ENCODE results near the gene SEMA3E. TPM values are rescaled to one million over a fixed set of nuclear protein-coding genes. Genes with fewer than 3 reads are reported as not detected.
A peak's percentile ranks its signal among the peaks of the same experiment; 100 is the strongest.

Gene SEMA3E
- polyA plus RNA-seq, 1 of the 3 experiments (the other 2 are of a cell fraction): under 0.01 TPM

DNA sequence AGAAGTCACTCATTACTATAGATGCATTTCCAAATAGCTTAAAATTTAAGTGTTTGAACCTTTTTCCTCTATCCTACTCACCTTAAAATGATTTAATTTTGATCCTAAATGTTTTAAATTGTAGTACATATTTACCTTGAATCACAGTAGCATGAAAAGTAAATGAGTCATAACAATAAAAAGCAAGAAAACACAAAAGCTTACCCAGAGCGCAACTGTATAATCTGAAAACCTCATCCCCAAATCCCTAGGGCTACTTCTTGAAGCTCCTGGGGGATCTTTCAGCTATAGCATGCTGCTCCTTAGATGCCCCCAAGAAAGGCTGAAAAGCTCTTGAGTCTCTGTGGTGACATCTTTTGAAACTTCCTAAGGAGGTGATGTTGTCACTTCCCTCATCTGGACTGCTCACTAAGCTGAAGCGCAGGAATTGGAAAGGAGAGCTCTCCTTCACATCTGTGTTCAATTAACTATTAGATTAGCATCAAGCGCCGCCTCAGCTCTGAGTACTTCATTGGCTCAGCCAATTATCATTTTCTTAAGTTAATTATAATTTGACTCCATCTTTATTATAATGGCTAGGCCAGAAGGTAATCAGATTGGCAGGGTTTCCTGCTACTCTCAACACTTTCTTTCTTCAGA, 60.2 kb downstream of the SEMA3E start:
- Histone ChIP-seq H3F3A (replicated peaks; ENCODE audit: insufficient read depth) (peaks cover 4% of the 10 kb centered on the region), H3K4me3 (ENCODE audit: low read depth in 2 of 2, low read length in 1 of 2) (no peak overlapping the region), H3K79me2 (ENCODE audit: insufficient read depth) (no peaks in the 10 kb centered on the region), H3K36me3 (replicated peaks in 1 of 2; ENCODE audit: control insufficient read depth in 1 of 2, insufficient read depth in 2 of 2, low read length in 1 of 2) (no peaks in the 10 kb centered on the region), H3K27me3 (ENCODE audit: insufficient read depth) (no peaks in the 10 kb centered on the region), H2AFZ (ENCODE audit: low read depth) (no peak overlapping the region), H4K20me1 (ENCODE audit: insufficient read depth) (no peaks in the 10 kb centered on the region), H3K4me1 (ENCODE audit: control insufficient read depth in 1 of 2, insufficient read depth in 2 of 2, low read depth in 1 of 2, low read length in 1 of 2) (peaks cover 0 to 9% of the 10 kb centered on the region in 2 experiments; a peak in 2 of 4 replicates), H3K9me2 (no peaks in the 10 kb centered on the region), H3K4me2 (no peak overlapping the region), H3K9ac (no peak overlapping the region), H3K9me3 (no peaks in the 10 kb centered on the region), H3K27ac (ENCODE audit: low read depth in 2 of 2, low read length in 1 of 2) (no peak overlapping the region)
- ChIA-PET POLR2A (no interaction called here), CTCF (interaction anchor here (0.6 to 1.1 kb wide), 2 partner anchors 10 to 1616 kb away, joined by 3 read pairs; no protein-coding TSS in a partner anchor)
- DNase-seq: peak; percentile 36
- 53% methylated on average over 4 of the region's 4 CpGs for WGBS (ENCODE audit: low lambda C conversion rate)
- TF ChIP-seq NRF1 (IDR thresholded peaks at IDR 0.05; ENCODE audit: low read depth, low read length): no peak
- TF ChIP-seq TCF12 (IDR thresholded peaks at IDR 0.05): peak; percentile 76
- peak in 1 of 2 experiments; percentile 64; a peak in 1 of 4 replicates for TF ChIP-seq EP300 (IDR thresholded peaks at IDR 0.05; ENCODE audit: borderline replicate concordance in 1 of 2, low read depth in 1 of 2, low read length in 1 of 2)
- TF ChIP-seq ELF1 (IDR thresholded peaks at IDR 0.05): no peak
- peak; percentile 56 for TF ChIP-seq CHD2 (IDR thresholded peaks at IDR 0.05; ENCODE audit: low read length, partially characterized antibody)
- 0 out of 2 replicates have a peak, but pooled peaks have one; percentile 33 for TF ChIP-seq FOXJ3 (CRISPR knock-in tag; IDR thresholded peaks at IDR 0.05)
- TF ChIP-seq GATA2 (CRISPR knock-in tag; IDR thresholded peaks at IDR 0.05): peak; percentile 90
- peak; percentile 85; the same call in 1 of the 2 replicates for TF ChIP-seq RCOR1 (IDR thresholded peaks at IDR 0.05; ENCODE audit: low read length)
- TF ChIP-seq, protein P1, sequence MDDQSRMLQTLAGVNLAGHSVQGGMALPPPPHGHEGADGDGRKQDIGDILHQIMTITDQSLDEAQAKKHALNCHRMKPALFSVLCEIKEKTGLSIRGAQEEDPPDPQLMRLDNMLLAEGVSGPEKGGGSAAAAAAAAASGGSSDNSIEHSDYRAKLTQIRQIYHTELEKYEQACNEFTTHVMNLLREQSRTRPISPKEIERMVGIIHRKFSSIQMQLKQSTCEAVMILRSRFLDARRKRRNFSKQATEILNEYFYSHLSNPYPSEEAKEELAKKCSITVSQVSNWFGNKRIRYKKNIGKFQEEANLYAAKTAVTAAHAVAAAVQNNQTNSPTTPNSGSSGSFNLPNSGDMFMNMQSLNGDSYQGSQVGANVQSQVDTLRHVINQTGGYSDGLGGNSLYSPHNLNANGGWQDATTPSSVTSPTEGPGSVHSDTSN (IDR thresholded peaks at IDR 0.05): 0 out of 2 replicates have a peak, but pooled peaks have one; percentile 5

GRCh38 chr7:83586281-83586680, 62.7 kb downstream of the SEMA3E start:
- Histone ChIP-seq H4K20me1 (ENCODE audit: insufficient read depth) (no peaks in the 10 kb centered on the region), H3K9me3 (no peaks in the 10 kb centered on the region), H3F3A (replicated peaks; ENCODE audit: insufficient read depth) (peaks cover 4% of the 10 kb centered on the region), H3K9me2 (no peaks in the 10 kb centered on the region), H2AFZ (ENCODE audit: low read depth) (no peak overlapping the region), H3K4me3 (ENCODE audit: low read depth in 2 of 2, low read length in 1 of 2) (no peak overlapping the region), H3K79me2 (ENCODE audit: insufficient read depth) (no peaks in the 10 kb centered on the region), H3K4me1 (ENCODE audit: control insufficient read depth in 1 of 2, insufficient read depth in 2 of 2, low read depth in 1 of 2, low read length in 1 of 2) (peaks cover 0 to 9% of the 10 kb centered on the region in 2 experiments; a peak in 2 of 4 replicates), H3K36me3 (replicated peaks in 1 of 2; ENCODE audit: control insufficient read depth in 1 of 2, insufficient read depth in 2 of 2, low read length in 1 of 2) (no peaks in the 10 kb centered on the region), H3K4me2 (no peak overlapping the region), H3K9ac (no peak overlapping the region), H3K27ac (ENCODE audit: low read depth in 2 of 2, low read length in 1 of 2) (no peak overlapping the region), H3K27me3 (ENCODE audit: insufficient read depth) (no peaks in the 10 kb centered on the region)
- 78% methylated on average over 1 of the region's 1 CpG for WGBS (ENCODE audit: low lambda C conversion rate)
- CTCF ChIA-PET: no interaction called here
- no peak for TF ChIP-seq JUND (IDR thresholded peaks at IDR 0.05)
- TF ChIP-seq RFX5 (IDR thresholded peaks at IDR 0.05; ENCODE audit: low read length): no peak
- TF ChIP-seq FOXJ3 (CRISPR knock-in tag; IDR thresholded peaks at IDR 0.05): no peak
- TF ChIP-seq RCOR1 (IDR thresholded peaks at IDR 0.05; ENCODE audit: low read length): no peak
- no peak for TF ChIP-seq USF1 (IDR thresholded peaks at IDR 0.05; ENCODE audit: borderline replicate concordance, low read depth)
- TF ChIP-seq GATA2 (CRISPR knock-in tag; IDR thresholded peaks at IDR 0.05): no peak
- TF ChIP-seq ZBTB33 (IDR thresholded peaks at IDR 0.05; ENCODE audit: borderline replicate concordance, low read depth): no peak
- no peak for TF ChIP-seq MAX (IDR thresholded peaks at IDR 0.05; ENCODE audit: low read depth)
- no peak for TF ChIP-seq TAF1 (IDR thresholded peaks at IDR 0.05; ENCODE audit: borderline replicate concordance, low read depth, low read length)
- no peak for TF ChIP-seq EP300 (IDR thresholded peaks at IDR 0.05; ENCODE audit: borderline replicate concordance in 1 of 2, low read depth in 1 of 2, low read length in 1 of 2)
- TF ChIP-seq GABPA (IDR thresholded peaks at IDR 0.05; ENCODE audit: low read depth): no peak
- POLR2A ChIA-PET: no interaction called here
- DNase-seq: no peak

Data from SK-N-SH (cell line).